ENCODE results near the gene KAT2A. TPM values are rescaled to one million over a fixed set of nuclear protein-coding genes. Genes with fewer than 3 reads are reported as not detected.

Gene KAT2A
- polyA plus RNA-seq, 3 donors = 1.9 to 68.7 (median 2.0) TPM

GRCh38 chr17:42065201-42065600, 56.0 kb downstream of the KAT2A start:
- H3K4me1 ChIP-seq (ENCODE audit: control insufficient read depth in 1 of 2, insufficient read depth in 2 of 2, low read length in 2 of 2) = peaks cover 15 to 16% of the 10 kb centered on the region in 2 donors
- DNase-seq = no peak
- no peaks in the 10 kb centered on the region for H3K79me2 ChIP-seq (ENCODE audit: insufficient read depth, low read length)
- H3K9me3 Mint-ChIP-seq = no peaks in the 10 kb centered on the region
- H3K4me3 Mint-ChIP-seq = no peak overlapping the region
- no peak overlapping the region for H2AFZ ChIP-seq (ENCODE audit: insufficient read depth, low read depth, low read length, poor library complexity, severe bottlenecking)
- H3K9ac ChIP-seq (ENCODE audit: insufficient read depth, low read length, poor library complexity, severe bottlenecking) = no peak overlapping the region
- no peaks in the 10 kb centered on the region for H4K20me1 ChIP-seq (ENCODE audit: insufficient read depth, low read length)
- H3K4me1 Mint-ChIP-seq = peaks cover 22% of the 10 kb centered on the region
- no peak for TF ChIP-seq CTCF (IDR thresholded peaks at IDR 0.05)
- 60% methylated on average over 1 of the region's 2 CpGs for WGBS (ENCODE audit: insufficient coverage)
- H3K36me3 ChIP-seq (replicated peaks in 1 of 2; ENCODE audit: control insufficient read depth in 1 of 2, insufficient read depth in 2 of 2, low read length in 2 of 2) = no peaks in the 10 kb centered on the region
- peaks cover under 1 to 4% (median 2%) of the 10 kb centered on the region in 3 donors for H3K27me3 Mint-ChIP-seq (ENCODE audit: low read depth in 3 of 3)
- H3K36me3 Mint-ChIP-seq = no peaks in the 10 kb centered on the region
- no peak overlapping the region for H3K4me2 ChIP-seq (replicated peaks; ENCODE audit: extremely low read depth, low read length, poor library complexity, severe bottlenecking)
- H3K27ac ChIP-seq (ENCODE audit: low read depth in 1 of 2, low read length in 2 of 2) = no peak overlapping the region
- peak overlapping the region in 3 of 7 donors; percentile 62 to 79 (median 72) for H3K27ac Mint-ChIP-seq
- no peak overlapping the region for H3K4me3 ChIP-seq (replicated peaks in 1 of 3; ENCODE audit: low read depth in 2 of 3, low read length in 3 of 3)
- no peaks in the 10 kb centered on the region for H3K9me3 ChIP-seq (replicated peaks in 1 of 2; ENCODE audit: control insufficient read depth in 1 of 2, insufficient read depth in 1 of 2, low read length in 2 of 2)
- H3K27me3 ChIP-seq (ENCODE audit: control insufficient read depth in 2 of 2, insufficient read depth in 2 of 2, low read length in 2 of 2) = no peaks in the 10 kb centered on the region
- intact Hi-C loops (cut with micrococcal nuclease) = loop anchor here in 1 of 2 donors (5.0 kb wide), 1 partner anchor 37 kb away; no protein-coding TSS in a partner anchor

Other genes starting within 250 kb of the KAT2A start
- 10 to 100 TPM; 41.0 to 48.3 (median 45.1) TPM for gene ACLY, start 202.4 kb downstream of the KAT2A start, polyA plus RNA-seq
- under 1 TPM; 0.04 to 0.28 (median 0.23) TPM for gene ODAD4, start 190.8 kb downstream of the KAT2A start, polyA plus RNA-seq
- 10 to 100 TPM; 19.0 to 50.2 (median 47.0) TPM for gene CNP, start 154.6 kb downstream of the KAT2A start, polyA plus RNA-seq
- gene DNAJC7, start 103.9 kb downstream of the KAT2A start, polyA plus RNA-seq = 10 to 100 TPM; 29.1 to 79.7 (median 59.6) TPM
- 10 to 100 TPM; 51.1 to 77.1 (median 69.9) TPM for gene NKIRAS2, start 101.3 kb downstream of the KAT2A start, polyA plus RNA-seq
- gene C17orf113, start 70.8 kb downstream of the KAT2A start, polyA plus RNA-seq = under 1 TPM; 0.20 to 0.52 (median 0.28) TPM
- gene ZNF385C, start 22.9 kb downstream of the KAT2A start, polyA plus RNA-seq = under 1 TPM in 2 of 3 donors, not detected in 1; 0.09 to 0.55 TPM
- 10 to 100 TPM; 13.2 to 46.7 (median 16.0) TPM for gene DHX58, start 8.7 kb downstream of the KAT2A start, polyA plus RNA-seq
- gene HSPB9, start 1.4 kb upstream of the KAT2A start, polyA plus RNA-seq = under 1 TPM in 1 of 3 donors, not detected in 2; 0.04 TPM
- gene RAB5C, start 33.6 kb upstream of the KAT2A start, polyA plus RNA-seq = 100 to 1,000 TPM; 165 to 204 (median 171) TPM
- gene KCNH4, start 59.8 kb upstream of the KAT2A start, polyA plus RNA-seq = under 1 TPM in 1 of 3 donors, not detected in 2; 0.05 TPM
- gene HCRT, start 64.1 kb upstream of the KAT2A start, polyA plus RNA-seq = not detected
- gene GHDC, start 73.1 kb upstream of the KAT2A start, polyA plus RNA-seq = 10 to 100 TPM; 20.0 to 31.6 (median 20.6) TPM
- 100 to 1,000 TPM in 1 of 3 donors, 10 to 100 TPM in 2; 28.5 to 103 (median 47.9) TPM for gene STAT5B, start 155.0 kb upstream of the KAT2A start, polyA plus RNA-seq
- 10 to 100 TPM; 30.5 to 91.1 (median 49.8) TPM for gene STAT5A, start 167.1 kb upstream of the KAT2A start, polyA plus RNA-seq

All from CD14-positive monocyte (primary cell).